Small intestine (tissue), 7 donors: ENCODE results near the gene AMBRA1. TPM values are rescaled to one million over a fixed set of nuclear protein-coding genes. Genes with fewer than 3 reads are reported as not detected.

Source experiments
- DNase-seq, 2 donors: peaks; one replicate each; pipeline versions ENCODE4 v3.0.0 to v3.0.0-alpha.2; 2013
- FAIRE-seq: peaks from 2 replicates; lab custom pipeline; 2012; peaks lifted over from hg19 to GRCh38; lab: Jason Lieb, UNC
- H3K27ac ChIP-seq, 3 donors: one replicate each; pipeline ENCODE4 v1.5.1; 2013; ENCODE audit warnings: low read length in 2 of 3, mild to moderate bottlenecking in 2 of 3, control low read depth in 1 of 3, inconsistent platforms in 1 of 3, low read depth in 1 of 3, moderate library complexity in 1 of 3
- H3K27me3 ChIP-seq, 3 donors: one replicate each; pipeline ENCODE4 v1.6.1; 2013; ENCODE audit warnings: low read length in 3 of 3, inconsistent platforms in 1 of 3; ENCODE audit not compliant: control insufficient read depth in 3 of 3, insufficient read depth in 3 of 3
- H3K36me3 ChIP-seq, 3 donors: one replicate each; pipeline ENCODE4 v1.6.1; 2013; ENCODE audit warnings: low read length in 3 of 3, inconsistent platforms in 1 of 3, low read depth in 1 of 3, mild to moderate bottlenecking in 1 of 3, moderate library complexity in 1 of 3; ENCODE audit not compliant: control insufficient read depth in 3 of 3, insufficient read depth in 2 of 3
- H3K4me1 ChIP-seq, 3 donors: one replicate each; pipeline ENCODE4 v1.6.1; 2013; ENCODE audit warnings: low read length in 2 of 3, inconsistent platforms in 1 of 3, low read depth in 1 of 3, mild to moderate bottlenecking in 1 of 3, moderate library complexity in 1 of 3; ENCODE audit not compliant: control insufficient read depth in 3 of 3, insufficient read depth in 2 of 3
- H3K4me3 ChIP-seq, 3 donors: one replicate each; pipeline ENCODE4 v1.5.1; 2013; ENCODE audit warnings: low read length in 3 of 3, control low read depth in 1 of 3, inconsistent platforms in 1 of 3, low read depth in 1 of 3, mild to moderate bottlenecking in 1 of 3, moderate library complexity in 1 of 3
- H3K9me3 ChIP-seq, 2 donors: one replicate each; pipeline ENCODE4 v1.6.1; 2013; ENCODE audit warnings: low read depth in 1 of 2, low read length in 1 of 2; ENCODE audit not compliant: control insufficient read depth in 2 of 2, insufficient read depth in 1 of 2
- WGBS, 3 donors: extraction: QIAGEN DNeasy Blood & Tissue Kit; methylation state at CpG; one replicate each; pipeline ENCODE4 v1.1.7; 2013; 5-methylcytosine and 5-hydroxymethylcytosine counted together
- polyA plus RNA-seq, 4 donors: library from polyadenylated mRNA; stranded (reverse) in 3 of 4; unstranded in 1 of 4; fragments of 200-250 nt in 3 of 4; fragments of 120-200 nt in 1 of 4; gene quantifications; one replicate each; pipeline versions ENCODE4 v1.2.1 to v1.2.3, GENCODE V29; 2013
- donor health status: healthy with polysubstance abuse.
- donor health status: control.
- donor health status: control.
- donor health status: Bipolar disorder and iron deficiency.
- donor health status: healthy.

Gene AMBRA1
- polyA plus RNA-seq, 4 donors, result 7.8 to 22.2 (median 12.6) TPM

GRCh38 chr11:46393759-46394158 lies 200.1 kb downstream of the AMBRA1 start:
- Histone ChIP-seq H3K27ac (no peak overlapping the region), H3K4me3 (no peak overlapping the region), H3K36me3 (peaks cover 2 to 32% (median 6%) of the 10 kb centered on the region in 3 donors), H3K4me1 (peaks cover 3 to 26% (median 6%) of the 10 kb centered on the region in 3 donors), H3K9me3 (no peaks in the 10 kb centered on the region), H3K27me3 (peaks cover 3 to 31% (median 12%) of the 10 kb centered on the region in 3 donors)
- no peak for FAIRE-seq
- peak in 1 of 2 donors; percentile 29 for DNase-seq
- 72 to 82% (median 76%) methylated on average over 4 of the region's 4 CpGs for WGBS, 3 donors

GRCh38 chr11:46393231-46393616 lies 200.6 kb downstream of the AMBRA1 start:
- peaks cover 3 to 36% (median 17%) of the 10 kb centered on the region in 3 donors for H3K27me3 ChIP-seq
- 54 to 65% (median 64%) methylated on average over 4 of the region's 4 CpGs for WGBS, 3 donors
- H3K4me3 ChIP-seq, result peak overlapping the region in 2 of 3 donors; percentile 29 to 35

GRCh38 chr11:46392421-46393230 lies 201.2 kb downstream of the AMBRA1 start:
- 2 to 8% (median 3%) methylated on average over 51 to 71 of the region's 71 CpGs for whole genome bisulfite sequencing, 3 donors
- Histone ChIP-seq H3K4me1 (peaks cover 3 to 37% (median 6%) of the 10 kb centered on the region in 3 donors), H3K27ac (peak overlapping the region in 1 of 3 donors; percentile 8), H3K27me3 (peaks cover 3 to 42% (median 19%) of the 10 kb centered on the region in 3 donors), H3K36me3 (peaks cover 0 to 25% (median 4%) of the 10 kb centered on the region in 3 donors), H3K4me3 (peak overlapping the region in 2 of 3 donors; percentile 35 to 59), H3K9me3 (no peaks in the 10 kb centered on the region)
- peak; percentile 79 to 94 for DNase-seq
- FAIRE-seq, result no peak

More at GRCh38 chr11:46393231-46393616, 200.6 kb downstream of the AMBRA1 start:
- FAIRE-seq (no peak), DNase-seq (no peak)
- no peak overlapping the region for H3K27ac ChIP-seq
- H3K4me1 ChIP-seq, result peaks cover 3 to 31% (median 6%) of the 10 kb centered on the region in 3 donors
- peaks cover 2 to 31% (median 6%) of the 10 kb centered on the region in 3 donors for H3K36me3 ChIP-seq
- no peaks in the 10 kb centered on the region for H3K9me3 ChIP-seq

GRCh38 chr11:46391578-46392420 lies 202.0 kb downstream of the AMBRA1 start, which contains the start of gene CHRM4:
Gene CHRM4, minus strand, starts transcription at chr11:46391776. Its CDS starts 5,219 bp downstream, at chr11:46386557.
- FAIRE-seq (no peak), DNase-seq (peak; percentile 50 to 73)
- H3K9me3 ChIP-seq, result no peaks in the 10 kb centered on the region
- H3K36me3 ChIP-seq, result peaks cover 0 to 17% (median 0%) of the 10 kb centered on the region in 3 donors
- WGBS, 3 donors, result 1 to 2% (median 1%) methylated on average over 53 to 123 of the region's 123 CpGs
- H3K27me3 ChIP-seq, result peaks cover 3 to 46% (median 20%) of the 10 kb centered on the region in 3 donors
- H3K4me1 ChIP-seq, result peaks cover 3 to 38% (median 6%) of the 10 kb centered on the region in 3 donors
- H3K27ac ChIP-seq, result peak within 1 kb of the TSS in 1 of 3 donors; percentile 8
- peak within 1 kb of the TSS; percentile 16 to 59 (median 48) for H3K4me3 ChIP-seq

GRCh38 chr11:46391186-46391577 lies 202.6 kb downstream of the AMBRA1 start:
- WGBS, 3 donors, result 1 to 3% (median 2%) methylated on average over 6 to 31 of the region's 31 CpGs
- Histone ChIP-seq H3K27ac (no peak overlapping the region), H3K4me3 (peak overlapping the region in 2 of 3 donors; percentile 3 to 59), H3K9me3 (no peaks in the 10 kb centered on the region), H3K27me3 (peaks cover 3 to 46% (median 25%) of the 10 kb centered on the region in 3 donors), H3K4me1 (peaks cover 3 to 38% (median 6%) of the 10 kb centered on the region in 3 donors), H3K36me3 (peaks cover 0 to 12% (median 0%) of the 10 kb centered on the region in 3 donors)
- FAIRE-seq (no peak), DNase-seq (peak in 1 of 2 donors; percentile 14)

GRCh38 chr11:46390331-46391171 lies 203.3 kb downstream of the AMBRA1 start:
- Histone ChIP-seq H3K4me1 (peaks cover 3 to 38% (median 6%) of the 10 kb centered on the region in 3 donors), H3K27ac (no peak overlapping the region), H3K36me3 (peaks cover 0 to 6% (median 0%) of the 10 kb centered on the region in 3 donors), H3K4me3 (peak overlapping the region in 2 of 3 donors; percentile 48 to 59), H3K27me3 (peaks cover 3 to 46% (median 27%) of the 10 kb centered on the region in 3 donors), H3K9me3 (no peaks in the 10 kb centered on the region)
- WGBS, 3 donors, result 2 to 7% (median 5%) methylated on average over 49 of the region's 49 CpGs
- FAIRE-seq (no peak), DNase-seq (peak in 1 of 2 donors; percentile 45)

GRCh38 chr11:46389450-46390330 lies 204.1 kb downstream of the AMBRA1 start:
- Histone ChIP-seq H3K4me3 (peak overlapping the region in 2 of 3 donors; percentile 48 to 51), H3K27me3 (peaks cover 3 to 46% (median 27%) of the 10 kb centered on the region in 3 donors), H3K9me3 (no peaks in the 10 kb centered on the region), H3K27ac (no peak overlapping the region), H3K36me3 (peaks cover 0 to 3% (median 0%) of the 10 kb centered on the region in 3 donors), H3K4me1 (peaks cover 3 to 38% (median 6%) of the 10 kb centered on the region in 3 donors)
- FAIRE-seq, result no peak
- 1 to 2% (median 1%) methylated on average over 73 to 80 of the region's 80 CpGs for WGBS, 3 donors
- DNase-seq, result peak; percentile 65 to 85
